Adrenal gland (tissue), 5 donors: Measurements from ENCODE around the gene CCDC91.

ENCODE experiments used
- POLR2A ChIP-seq, 2 donors: fragments of 450-650 bp; IDR thresholded peaks; one replicate each; pipeline ENCODE4 v1.6.1; 2017; ENCODE audit warnings: antibody characterized with exemption in 2 of 2, mild to moderate bottlenecking in 2 of 2, moderate library complexity in 1 of 2
- TF ChIP-seq, protein P1 (sequence below), 6 experiments: fragments of 450-650 bp in 4 of 6; fragments of 200-600 bp in 2 of 6; sonication (generic) in 1 of 6; IDR thresholded peaks; 1 replicate in 5 of 6; 2 replicates in 1 of 6; pipeline versions ENCODE4 v1.5.1 to v1.8.0; 2016 to 2021; ENCODE audit warnings: antibody characterized with exemption in 6 of 6, mild to moderate bottlenecking in 2 of 6, moderate library complexity in 1 of 6
- donor health status: DM: no; HTN: no; CAD: no.

GRCh38 chr12:28427046-28427445, 236.8 kb downstream of the CCDC91 start:
- no peak for TF ChIP-seq POLR2A (IDR thresholded peaks at IDR 0.05)
- TF ChIP-seq, protein P1, sequence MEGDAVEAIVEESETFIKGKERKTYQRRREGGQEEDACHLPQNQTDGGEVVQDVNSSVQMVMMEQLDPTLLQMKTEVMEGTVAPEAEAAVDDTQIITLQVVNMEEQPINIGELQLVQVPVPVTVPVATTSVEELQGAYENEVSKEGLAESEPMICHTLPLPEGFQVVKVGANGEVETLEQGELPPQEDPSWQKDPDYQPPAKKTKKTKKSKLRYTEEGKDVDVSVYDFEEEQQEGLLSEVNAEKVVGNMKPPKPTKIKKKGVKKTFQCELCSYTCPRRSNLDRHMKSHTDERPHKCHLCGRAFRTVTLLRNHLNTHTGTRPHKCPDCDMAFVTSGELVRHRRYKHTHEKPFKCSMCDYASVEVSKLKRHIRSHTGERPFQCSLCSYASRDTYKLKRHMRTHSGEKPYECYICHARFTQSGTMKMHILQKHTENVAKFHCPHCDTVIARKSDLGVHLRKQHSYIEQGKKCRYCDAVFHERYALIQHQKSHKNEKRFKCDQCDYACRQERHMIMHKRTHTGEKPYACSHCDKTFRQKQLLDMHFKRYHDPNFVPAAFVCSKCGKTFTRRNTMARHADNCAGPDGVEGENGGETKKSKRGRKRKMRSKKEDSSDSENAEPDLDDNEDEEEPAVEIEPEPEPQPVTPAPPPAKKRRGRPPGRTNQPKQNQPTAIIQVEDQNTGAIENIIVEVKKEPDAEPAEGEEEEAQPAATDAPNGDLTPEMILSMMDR (IDR thresholded peaks at IDR 0.05): no peak
